ENCODE results near the gene ACD.

DNA sequence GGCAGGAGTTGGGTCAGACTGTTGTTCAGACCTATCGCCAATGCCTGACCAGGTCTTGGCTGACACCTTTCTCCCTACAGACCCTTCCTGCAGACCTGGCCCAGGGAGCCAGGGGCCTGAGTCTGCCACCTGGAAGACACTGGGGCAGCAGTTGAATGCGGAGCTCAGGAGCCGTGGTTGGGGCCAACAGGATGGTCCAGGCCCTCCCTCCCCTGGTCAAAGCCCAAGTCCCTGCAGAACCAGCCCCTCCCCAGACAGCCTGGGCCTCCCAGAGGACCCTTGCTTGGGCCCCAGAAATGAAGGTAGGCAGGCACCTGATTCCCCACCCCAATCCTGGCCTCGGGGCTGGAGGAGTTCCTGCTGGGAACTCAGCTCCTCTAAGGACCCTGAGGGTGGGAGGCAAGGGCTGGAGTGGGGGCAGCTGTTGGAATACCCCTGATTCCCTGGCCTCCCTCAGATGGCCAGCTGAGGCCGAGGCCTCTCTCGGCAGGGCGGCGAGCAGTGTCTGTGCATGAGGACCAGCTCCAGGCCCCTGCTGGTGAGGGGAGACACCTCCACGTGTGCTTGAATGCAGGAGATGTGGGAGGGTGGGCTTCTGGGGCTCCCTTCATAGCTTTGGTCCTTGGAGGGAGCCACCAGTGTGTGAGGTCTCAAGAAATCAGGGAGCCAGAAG, 3.6 kb downstream of the ACD start:
- TF ChIP-seq, protein P1, sequence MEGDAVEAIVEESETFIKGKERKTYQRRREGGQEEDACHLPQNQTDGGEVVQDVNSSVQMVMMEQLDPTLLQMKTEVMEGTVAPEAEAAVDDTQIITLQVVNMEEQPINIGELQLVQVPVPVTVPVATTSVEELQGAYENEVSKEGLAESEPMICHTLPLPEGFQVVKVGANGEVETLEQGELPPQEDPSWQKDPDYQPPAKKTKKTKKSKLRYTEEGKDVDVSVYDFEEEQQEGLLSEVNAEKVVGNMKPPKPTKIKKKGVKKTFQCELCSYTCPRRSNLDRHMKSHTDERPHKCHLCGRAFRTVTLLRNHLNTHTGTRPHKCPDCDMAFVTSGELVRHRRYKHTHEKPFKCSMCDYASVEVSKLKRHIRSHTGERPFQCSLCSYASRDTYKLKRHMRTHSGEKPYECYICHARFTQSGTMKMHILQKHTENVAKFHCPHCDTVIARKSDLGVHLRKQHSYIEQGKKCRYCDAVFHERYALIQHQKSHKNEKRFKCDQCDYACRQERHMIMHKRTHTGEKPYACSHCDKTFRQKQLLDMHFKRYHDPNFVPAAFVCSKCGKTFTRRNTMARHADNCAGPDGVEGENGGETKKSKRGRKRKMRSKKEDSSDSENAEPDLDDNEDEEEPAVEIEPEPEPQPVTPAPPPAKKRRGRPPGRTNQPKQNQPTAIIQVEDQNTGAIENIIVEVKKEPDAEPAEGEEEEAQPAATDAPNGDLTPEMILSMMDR (conservative IDR thresholded peaks at IDR 0.05): no peak
- TF ChIP-seq ZFX (IDR thresholded peaks at IDR 0.05): no peak

All from C4-2B (cell line).